Thyroid gland (tissue), 4 donors: Measurements from ENCODE around the gene WIPI1. TPM values are rescaled to one million over a fixed set of nuclear protein-coding genes. Genes with fewer than 3 reads are reported as not detected.

ENCODE experiments used
- DNase-seq, 2 donors: peaks; one replicate each; pipeline ENCODE4 v3.0.0-alpha.2; 2019
- H3K27ac ChIP-seq, 3 donors: fragments of 200-600 bp; sonication (generic); 1 replicate in 2 of 3; 2 replicates in 1 of 3; pipeline ENCODE4 v1.5.1; 2016 to 2019; ENCODE audit warnings: mild to moderate bottlenecking in 1 of 3, moderate library complexity in 1 of 3
- H3K27me3 ChIP-seq: fragments of 200-600 bp; sonication (generic); one replicate; pipeline ENCODE4 v1.5.1; 2019
- H3K36me3 ChIP-seq, 2 donors: fragments of 200-600 bp; sonication (generic); one replicate each; pipeline ENCODE4 v1.5.1; 2016 to 2019
- H3K4me1 ChIP-seq, 2 donors: fragments of 200-600 bp; sonication (generic); one replicate each; pipeline ENCODE4 v1.5.1; 2017 to 2019
- H3K4me3 ChIP-seq, 3 donors: fragments of 200-600 bp; sonication (generic); replicated peaks in 1 of 3; 1 replicate in 2 of 3; 2 replicates in 1 of 3; pipeline ENCODE4 v1.5.1; 2016; ENCODE audit warnings: mild to moderate bottlenecking in 1 of 3
- H3K9me3 ChIP-seq: fragments of 200-600 bp; sonication (generic); one replicate; pipeline ENCODE4 v1.5.1; 2017
- CTCF ChIP-seq, 6 experiments: fragments of 200-600 bp in 3 of 6; fragments of 450-650 bp in 3 of 6; sonication (generic) in 3 of 6; IDR thresholded peaks; one replicate each; pipeline ENCODE4 v1.5.1; 2016 to 2019; ENCODE audit warnings: antibody characterized with exemption in 6 of 6, mild to moderate bottlenecking in 2 of 6, inconsistent platforms in 1 of 6, moderate library complexity in 1 of 6
- POLR2A ChIP-seq, 2 donors: fragments of 450-650 bp; IDR thresholded peaks; one replicate each; pipeline ENCODE4 v1.6.1; 2017; ENCODE audit warnings: antibody characterized with exemption in 2 of 2, mild to moderate bottlenecking in 2 of 2, moderate library complexity in 1 of 2
- WGBS, 2 donors: methylation state at CpG; one replicate each; pipeline ENCODE4 v1.1.5; 2017; 5-methylcytosine and 5-hydroxymethylcytosine counted together
- intact Hi-C: fragments of 100-400 bp; cut with DNase I; formaldehyde crosslinking; loops from one replicate; pipeline ENCODE4 v1.15.1; 2023
- total RNA-seq, 4 donors: library from RNA; depleted of rRNA; stranded (reverse); fragments of >200 nt; gene quantifications; one replicate each; pipeline ENCODE4 v1.2.3, GENCODE V29; 2016

The WIPI1 gene
- total RNA-seq, 4 donors from 2014 or later = 50.0 to 89.8 (median 78.4) TPM

GRCh38 chr17:68384941-68385340 lies 72.4 kb downstream of the WIPI1 start:
- no peaks in the 10 kb centered on the region for H3K9me3 ChIP-seq
- WGBS, 2 donors = 89 to 97% methylated on average over 4 of the region's 4 CpGs
- peak overlapping the region in 1 of 3 donors; percentile 28 for H3K27ac ChIP-seq
- H3K4me3 ChIP-seq = no peak overlapping the region
- intact Hi-C loops = no loop called here
- H3K36me3 ChIP-seq = no peaks in the 10 kb centered on the region
- no peaks in the 10 kb centered on the region for H3K27me3 ChIP-seq
- no peak for DNase-seq
- peaks cover 4 to 18% of the 10 kb centered on the region in 2 donors for H3K4me1 ChIP-seq
- TF ChIP-seq POLR2A (IDR thresholded peaks at IDR 0.05) (no peak), CTCF (IDR thresholded peaks at IDR 0.05) (no peak)

- H3K4me1 ChIP-seq = peaks cover 4 to 18% of the 10 kb centered on the region in 2 donors
- H3K9me3 ChIP-seq = no peaks in the 10 kb centered on the region
- H3K27ac ChIP-seq = peak overlapping the region in 1 of 3 donors; percentile 21
- 70 to 80% methylated on average over 1 of the region's 1 CpG for WGBS, 2 donors
- no peaks in the 10 kb centered on the region for H3K36me3 ChIP-seq
- intact Hi-C loops = no loop called here
- no peaks in the 10 kb centered on the region for H3K27me3 ChIP-seq
- DNase-seq = no peak
- TF ChIP-seq CTCF (IDR thresholded peaks at IDR 0.05) (no peak), POLR2A (IDR thresholded peaks at IDR 0.05) (no peak)
- H3K4me3 ChIP-seq = no peak overlapping the region
Observed at GRCh38 chr17:68384471-68384870, 72.8 kb downstream of the WIPI1 start.

DNA sequence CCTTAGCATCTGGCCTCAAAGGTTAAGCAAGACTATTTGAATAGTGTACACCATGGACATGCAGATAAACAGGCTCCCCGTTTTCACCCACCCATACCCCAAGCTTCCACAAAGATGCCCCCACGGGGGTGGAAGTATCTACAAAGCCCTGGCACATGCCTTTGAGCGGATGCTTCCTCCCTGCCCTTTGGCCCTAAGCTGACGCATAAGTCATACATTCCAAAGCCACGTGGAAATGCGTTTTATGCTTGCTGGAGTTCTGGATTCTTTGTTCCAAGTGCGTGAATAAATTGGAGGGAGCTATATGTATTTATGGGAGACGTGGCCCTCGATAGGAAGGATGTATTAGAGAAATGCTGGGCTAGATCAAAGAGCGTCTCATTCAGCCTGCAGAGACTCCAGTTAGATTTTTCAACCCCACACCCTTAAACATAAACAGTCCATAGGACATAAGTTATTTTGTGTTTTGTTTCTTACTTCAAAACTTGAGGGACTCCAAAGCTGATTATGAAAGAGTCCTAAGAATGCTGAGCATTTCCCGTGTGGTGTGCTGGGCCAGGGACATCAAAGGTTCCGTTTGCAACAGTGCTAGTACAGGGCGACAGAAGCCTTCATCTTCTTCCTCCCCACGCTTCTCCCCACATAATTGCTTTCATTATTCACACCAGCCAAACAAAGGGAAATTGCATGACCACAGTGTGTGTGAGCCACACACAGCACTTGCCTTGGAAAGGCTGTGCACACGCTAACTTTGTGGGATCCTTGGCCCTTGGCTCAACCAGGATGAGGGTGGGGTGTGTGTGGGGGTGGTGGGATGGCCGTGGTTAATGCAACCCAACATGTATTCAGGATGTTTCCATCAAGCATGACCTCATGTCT lies 73.6 kb downstream of the WIPI1 start:
- TF ChIP-seq CTCF (IDR thresholded peaks at IDR 0.05) = no peak
- TF ChIP-seq POLR2A (IDR thresholded peaks at IDR 0.05) = no peak
- peak overlapping the region in 1 of 3 donors; percentile 21 for H3K27ac ChIP-seq
- no peaks in the 10 kb centered on the region for H3K9me3 ChIP-seq
- no peaks in the 10 kb centered on the region for H3K27me3 ChIP-seq
- peaks cover 4 to 18% of the 10 kb centered on the region in 2 donors for H3K4me1 ChIP-seq
- intact Hi-C loops = no loop called here
- DNase-seq = no peak
- H3K36me3 ChIP-seq = no peaks in the 10 kb centered on the region
- WGBS, 2 donors = 76 to 77% methylated on average over 16 of the region's 16 CpGs
- H3K4me3 ChIP-seq = no peak overlapping the region

DNA sequence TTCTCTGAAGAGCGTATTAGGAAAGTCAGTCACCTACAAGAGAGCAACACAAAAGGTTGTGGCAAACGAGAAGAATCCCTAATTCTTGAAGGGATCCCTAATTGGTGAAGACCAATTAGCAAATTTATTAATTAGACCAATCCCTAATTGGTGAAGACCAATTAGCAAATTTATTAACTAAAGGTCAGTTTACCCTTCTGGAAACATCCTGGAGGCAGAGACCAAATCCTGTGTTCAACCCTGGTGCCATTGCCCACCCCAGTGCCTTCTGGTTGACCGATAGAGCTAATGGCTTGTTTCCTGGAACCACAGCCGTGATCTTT lies 74.2 kb downstream of the WIPI1 start:
- 84 to 93% methylated on average over 4 of the region's 4 CpGs for WGBS, 2 donors
- Histone ChIP-seq H3K9me3 (no peaks in the 10 kb centered on the region), H3K4me1 (peaks cover 4 to 22% of the 10 kb centered on the region in 2 donors), H3K27ac (peak overlapping the region in 1 of 3 donors; percentile 21), H3K36me3 (no peaks in the 10 kb centered on the region), H3K27me3 (no peaks in the 10 kb centered on the region), H3K4me3 (no peak overlapping the region)
- no peak for DNase-seq
- intact Hi-C loops = no loop called here
- TF ChIP-seq CTCF (IDR thresholded peaks at IDR 0.05) = no peak
- TF ChIP-seq POLR2A (IDR thresholded peaks at IDR 0.05) = no peak

GRCh38 chr17:68382582-68383085 lies 74.7 kb downstream of the WIPI1 start:
- no peak for DNase-seq
- TF ChIP-seq POLR2A (IDR thresholded peaks at IDR 0.05) = no peak
- TF ChIP-seq CTCF (IDR thresholded peaks at IDR 0.05) = no peak
- Histone ChIP-seq H3K36me3 (no peaks in the 10 kb centered on the region), H3K4me1 (peaks cover 4 to 25% of the 10 kb centered on the region in 2 donors), H3K4me3 (no peak overlapping the region), H3K27ac (no peak overlapping the region), H3K27me3 (no peaks in the 10 kb centered on the region), H3K9me3 (no peaks in the 10 kb centered on the region)
- intact Hi-C loops = no loop called here
- 97 to 98% methylated on average over 3 of the region's 3 CpGs for WGBS, 2 donors
